ENCODE measurements around the gene CTNNA3.
A peak's percentile ranks its signal among the peaks of the same experiment; 100 is the strongest.

The CTNNA3 gene

DNA sequence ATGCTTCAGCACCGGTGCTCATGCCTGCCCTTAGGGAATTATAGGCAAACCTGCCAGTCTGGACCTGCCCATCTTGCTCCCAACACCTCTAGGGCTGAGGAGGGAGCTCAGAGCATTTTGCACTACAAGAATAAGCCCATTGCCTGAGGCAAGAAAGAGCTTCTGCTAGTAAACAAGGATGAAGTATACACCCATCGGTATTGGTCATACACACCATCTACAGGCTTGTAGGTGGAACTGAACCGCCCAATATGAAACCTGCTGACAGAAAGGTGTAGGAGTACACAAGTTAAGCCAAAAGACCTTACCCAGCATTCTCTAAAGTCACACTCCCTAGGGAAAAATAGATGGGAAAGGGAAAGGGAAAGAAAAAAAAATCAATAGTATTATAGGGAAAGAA lies 1727.1 kb downstream of the CTNNA3 start:
- no peaks in the 10 kb centered on the region for H3K9me3 ChIP-seq (ENCODE audit: control insufficient read depth, insufficient read depth, low read length)
- H3K9me2 ChIP-seq (replicated peaks; ENCODE audit: control insufficient read depth, low read length), result no peaks in the 10 kb centered on the region

DNA sequence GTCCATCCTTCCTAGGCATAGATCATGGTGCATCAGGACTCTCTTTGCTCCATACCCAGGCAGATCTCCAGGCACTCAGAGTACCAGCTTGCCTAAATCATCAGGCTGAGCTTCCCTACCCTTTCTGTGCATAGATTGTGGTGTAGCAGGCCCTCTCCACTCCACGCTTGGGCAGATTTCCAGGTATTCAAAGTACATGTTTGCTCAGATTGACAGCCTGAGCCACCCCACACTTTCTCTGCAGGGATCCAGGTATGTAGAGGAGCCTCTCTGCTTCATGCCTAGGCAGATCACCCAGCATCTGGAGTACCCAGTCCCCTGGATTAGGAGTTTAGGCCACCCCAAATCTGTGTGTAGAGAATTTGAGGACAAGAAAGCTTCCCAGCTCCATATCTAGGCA lies 1727.6 kb downstream of the CTNNA3 start:
- H3K36me3 ChIP-seq (ENCODE audit: control insufficient read depth, low read length), result no peaks in the 10 kb centered on the region
- no peaks in the 10 kb centered on the region for H3K4me1 ChIP-seq (ENCODE audit: control insufficient read depth, low read length)
- no peaks in the 10 kb centered on the region for H3K27me3 ChIP-seq (ENCODE audit: control insufficient read depth, low read length)
- H3K4me3 ChIP-seq (ENCODE audit: low read length), result no peak overlapping the region
- TF ChIP-seq, protein P1, sequence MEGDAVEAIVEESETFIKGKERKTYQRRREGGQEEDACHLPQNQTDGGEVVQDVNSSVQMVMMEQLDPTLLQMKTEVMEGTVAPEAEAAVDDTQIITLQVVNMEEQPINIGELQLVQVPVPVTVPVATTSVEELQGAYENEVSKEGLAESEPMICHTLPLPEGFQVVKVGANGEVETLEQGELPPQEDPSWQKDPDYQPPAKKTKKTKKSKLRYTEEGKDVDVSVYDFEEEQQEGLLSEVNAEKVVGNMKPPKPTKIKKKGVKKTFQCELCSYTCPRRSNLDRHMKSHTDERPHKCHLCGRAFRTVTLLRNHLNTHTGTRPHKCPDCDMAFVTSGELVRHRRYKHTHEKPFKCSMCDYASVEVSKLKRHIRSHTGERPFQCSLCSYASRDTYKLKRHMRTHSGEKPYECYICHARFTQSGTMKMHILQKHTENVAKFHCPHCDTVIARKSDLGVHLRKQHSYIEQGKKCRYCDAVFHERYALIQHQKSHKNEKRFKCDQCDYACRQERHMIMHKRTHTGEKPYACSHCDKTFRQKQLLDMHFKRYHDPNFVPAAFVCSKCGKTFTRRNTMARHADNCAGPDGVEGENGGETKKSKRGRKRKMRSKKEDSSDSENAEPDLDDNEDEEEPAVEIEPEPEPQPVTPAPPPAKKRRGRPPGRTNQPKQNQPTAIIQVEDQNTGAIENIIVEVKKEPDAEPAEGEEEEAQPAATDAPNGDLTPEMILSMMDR (IDR thresholded peaks at IDR 0.05; ENCODE audit: low read depth, low read length, poor library complexity, severe bottlenecking), result no peak
- TF ChIP-seq EZH2phosphoT487 (IDR thresholded peaks at IDR 0.05; ENCODE audit: borderline replicate concordance, low read length), result no peak
- no peaks in the 10 kb centered on the region for H3F3A ChIP-seq (ENCODE audit: control insufficient read depth, insufficient read depth)
- H3K9me2 ChIP-seq (replicated peaks; ENCODE audit: control insufficient read depth, low read length), result no peaks in the 10 kb centered on the region
- no peaks in the 10 kb centered on the region for H4K20me1 ChIP-seq (ENCODE audit: control insufficient read depth, insufficient read depth, low read depth, low read length)
- no peak overlapping the region for H3K4me2 ChIP-seq (ENCODE audit: low read length)
- no peaks in the 10 kb centered on the region for H3K79me2 ChIP-seq (ENCODE audit: control insufficient read depth, low read length)
- no peaks in the 10 kb centered on the region for H3K9me3 ChIP-seq (ENCODE audit: control insufficient read depth, insufficient read depth, low read length)
- no peak overlapping the region for H3K27ac ChIP-seq (ENCODE audit: low read depth, low read length)

More for the DNA sequence above, 1727.1 kb downstream of the CTNNA3 start:
- Histone ChIP-seq H4K20me1 (ENCODE audit: control insufficient read depth, insufficient read depth, low read depth, low read length) (no peaks in the 10 kb centered on the region), H3K27ac (ENCODE audit: low read depth, low read length) (no peak overlapping the region), H3F3A (ENCODE audit: control insufficient read depth, insufficient read depth) (no peaks in the 10 kb centered on the region), H3K4me3 (ENCODE audit: low read length) (no peak overlapping the region), H3K27me3 (ENCODE audit: control insufficient read depth, low read length) (no peaks in the 10 kb centered on the region), H3K79me2 (ENCODE audit: control insufficient read depth, low read length) (no peaks in the 10 kb centered on the region), H3K36me3 (ENCODE audit: control insufficient read depth, low read length) (no peaks in the 10 kb centered on the region), H3K4me1 (ENCODE audit: control insufficient read depth, low read length) (no peaks in the 10 kb centered on the region), H3K4me2 (ENCODE audit: low read length) (no peak overlapping the region)
- TF ChIP-seq, protein P1 (IDR thresholded peaks at IDR 0.05; ENCODE audit: low read depth, low read length, poor library complexity, severe bottlenecking), result no peak
- no peak for TF ChIP-seq EZH2phosphoT487 (IDR thresholded peaks at IDR 0.05; ENCODE audit: borderline replicate concordance, low read length)

GRCh38 chr10:65964205-65964604 lies 1731.8 kb downstream of the CTNNA3 start:
- no peaks in the 10 kb centered on the region for H3K4me1 ChIP-seq (ENCODE audit: control insufficient read depth, low read length)
- H3K27ac ChIP-seq (ENCODE audit: low read depth, low read length), result no peak overlapping the region
- H4K20me1 ChIP-seq (ENCODE audit: control insufficient read depth, insufficient read depth, low read depth, low read length), result no peaks in the 10 kb centered on the region
- no peaks in the 10 kb centered on the region for H3K9me2 ChIP-seq (replicated peaks; ENCODE audit: control insufficient read depth, low read length)
- no peak for TF ChIP-seq EZH2phosphoT487 (IDR thresholded peaks at IDR 0.05; ENCODE audit: borderline replicate concordance, low read length)
- TF ChIP-seq, protein P1 (IDR thresholded peaks at IDR 0.05; ENCODE audit: low read depth, low read length, poor library complexity, severe bottlenecking), result no peak
- no peak overlapping the region for H3K4me2 ChIP-seq (ENCODE audit: low read length)
- H3K27me3 ChIP-seq (ENCODE audit: control insufficient read depth, low read length), result no peaks in the 10 kb centered on the region
- no peaks in the 10 kb centered on the region for H3K36me3 ChIP-seq (ENCODE audit: control insufficient read depth, low read length)
- H3F3A ChIP-seq (ENCODE audit: control insufficient read depth, insufficient read depth), result no peaks in the 10 kb centered on the region
- H3K79me2 ChIP-seq (ENCODE audit: control insufficient read depth, low read length), result no peaks in the 10 kb centered on the region
- H3K9me3 ChIP-seq (ENCODE audit: control insufficient read depth, insufficient read depth, low read length), result no peaks in the 10 kb centered on the region
- H3K4me3 ChIP-seq (ENCODE audit: low read length), result no peak overlapping the region

DNA sequence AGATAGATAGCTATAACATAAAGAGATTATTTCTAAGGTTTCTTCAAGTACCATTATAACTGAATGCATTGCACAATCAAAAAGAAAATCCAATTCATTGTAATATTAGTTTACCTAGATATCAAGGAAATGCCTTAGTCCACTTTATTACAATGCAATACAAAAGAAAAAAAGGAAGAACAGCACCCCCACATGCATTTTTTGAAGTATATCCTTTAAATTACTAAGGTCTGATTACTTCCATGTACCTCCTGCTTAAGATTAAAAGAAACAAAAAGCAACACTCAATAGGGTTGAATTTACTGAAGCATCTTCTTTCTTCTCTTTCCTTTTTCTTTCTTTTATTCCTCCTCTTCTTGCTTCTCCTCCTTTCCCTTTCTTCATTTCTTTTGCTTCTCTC lies 1743.9 kb downstream of the CTNNA3 start:
- H3K4me2 ChIP-seq (ENCODE audit: low read length), result no peak overlapping the region
- no peaks in the 10 kb centered on the region for H3K4me1 ChIP-seq (ENCODE audit: control insufficient read depth, low read length)
- no peaks in the 10 kb centered on the region for H3K9me3 ChIP-seq (ENCODE audit: control insufficient read depth, insufficient read depth, low read length)
- H3K27me3 ChIP-seq (ENCODE audit: control insufficient read depth, low read length), result no peaks in the 10 kb centered on the region
- H3K4me3 ChIP-seq (ENCODE audit: low read length), result no peak overlapping the region
- H3K27ac ChIP-seq (ENCODE audit: low read depth, low read length), result no peak overlapping the region
- H4K20me1 ChIP-seq (ENCODE audit: control insufficient read depth, insufficient read depth, low read depth, low read length), result no peaks in the 10 kb centered on the region
- H3K36me3 ChIP-seq (ENCODE audit: control insufficient read depth, low read length), result no peaks in the 10 kb centered on the region
- H3K9me2 ChIP-seq (replicated peaks; ENCODE audit: control insufficient read depth, low read length), result no peaks in the 10 kb centered on the region
- H3F3A ChIP-seq (ENCODE audit: control insufficient read depth, insufficient read depth), result no peaks in the 10 kb centered on the region
- TF ChIP-seq, protein P1 (IDR thresholded peaks at IDR 0.05; ENCODE audit: low read depth, low read length, poor library complexity, severe bottlenecking), result peak; percentile 34
- TF ChIP-seq EZH2phosphoT487 (IDR thresholded peaks at IDR 0.05; ENCODE audit: borderline replicate concordance, low read length), result no peak
- H3K79me2 ChIP-seq (ENCODE audit: control insufficient read depth, low read length), result no peaks in the 10 kb centered on the region

Measured in DOHH2 (cell line).